Esophagus muscularis mucosa (tissue), 4 donors: ENCODE data around the gene GC. TPM values are rescaled to one million over a fixed set of nuclear protein-coding genes. Genes with fewer than 3 reads are reported as not detected.

ENCODE experiments used
- DNase-seq: peaks from one replicate; pipeline ENCODE4 v3.0.0-alpha.2; 2017; ENCODE audit errors: extremely low spot score
- H3K27ac ChIP-seq, 4 donors: fragments of 200-600 bp; sonication (generic); replicated peaks in 1 of 4; 1 replicate in 3 of 4; 2 replicates in 1 of 4; pipeline ENCODE4 v1.5.1; 2016 to 2019; ENCODE audit warnings: mild to moderate bottlenecking in 1 of 4
- H3K27me3 ChIP-seq, 4 donors: fragments of 200-600 bp; sonication (generic); one replicate each; pipeline versions ENCODE4 v1.5.1 to v1.6.0; 2016 to 2019
- H3K36me3 ChIP-seq, 4 donors: fragments of 200-600 bp; sonication (generic); one replicate each; pipeline ENCODE4 v1.5.1; 2016 to 2019
- H3K4me1 ChIP-seq, 4 donors: fragments of 200-600 bp; sonication (generic); one replicate each; pipeline ENCODE4 v1.5.1; 2016 to 2019
- H3K4me3 ChIP-seq, 4 donors: fragments of 200-600 bp; sonication (generic); 1 replicate in 2 of 4; 2 replicates in 2 of 4; pipeline ENCODE4 v1.5.1; 2016 to 2019; ENCODE audit warnings: mild to moderate bottlenecking in 4 of 4, moderate library complexity in 1 of 4
- H3K9me3 ChIP-seq, 4 donors: fragments of 200-600 bp; sonication (generic); 1 replicate in 3 of 4; 2 replicates in 1 of 4; pipeline ENCODE4 v1.5.1; 2016 to 2019
- CTCF ChIP-seq, 3 experiments: fragments of 200-600 bp in 2 of 3; fragments of 450-650 bp in 1 of 3; sonication (generic) in 2 of 3; IDR thresholded peaks; one replicate each; pipeline ENCODE4 v1.5.1; 2017 to 2019; ENCODE audit warnings: antibody characterized with exemption in 3 of 3, mild to moderate bottlenecking in 2 of 3, moderate library complexity in 1 of 3
- EP300 ChIP-seq: sonication (generic); formaldehyde crosslinking; IDR thresholded peaks from one replicate; pipeline ENCODE4 v1.6.1; 2017; ENCODE audit warnings: antibody characterized with exemption
- POLR2A ChIP-seq: fragments of 450-650 bp; IDR thresholded peaks from one replicate; pipeline ENCODE4 v1.6.1; 2017; ENCODE audit warnings: antibody characterized with exemption, moderate library complexity, mild to moderate bottlenecking, low read depth
- POLR2AphosphoS5 ChIP-seq, 2 donors: sonication (generic); formaldehyde crosslinking; IDR thresholded peaks; one replicate each; pipeline ENCODE4 v1.6.1; 2017; ENCODE audit warnings: antibody characterized with exemption in 2 of 2
- WGBS: methylation state at CpG from one replicate; pipeline ENCODE4 v1.1.5; 2018; 5-methylcytosine and 5-hydroxymethylcytosine counted together
- intact Hi-C: fragments of 100-400 bp; cut with DNase I; formaldehyde crosslinking; loops from one replicate; pipeline ENCODE4 v1.15.1; 2023
- total RNA-seq, 4 donors: library from RNA; depleted of rRNA; stranded (reverse); fragments of >200 nt; gene quantifications; one replicate each; pipeline versions ENCODE4 v1.1.0 to v1.2.1, GENCODE V29; 2016

The GC gene
- total RNA-seq, 4 donors from 2014 or later, result 0.39 TPM; not detected in 3

GRCh38 chr4:71765821-71766383 lies 18.0 kb downstream of the GC start:
- Histone ChIP-seq H3K36me3 (no peaks in the 10 kb centered on the region), H3K27ac (no peak overlapping the region), H3K9me3 (no peaks in the 10 kb centered on the region), H3K4me1 (no peaks in the 10 kb centered on the region), H3K27me3 (no peaks in the 10 kb centered on the region), H3K4me3 (no peak overlapping the region)
- DNase-seq, result no peak
- TF ChIP-seq CTCF (IDR thresholded peaks at IDR 0.05), result no peak
- TF ChIP-seq EP300, result no peak
- no peak for TF ChIP-seq POLR2AphosphoS5 (IDR thresholded peaks at IDR 0.05)
- no peak for TF ChIP-seq POLR2A
- intact Hi-C loops, result no loop called here
- 33% methylated on average over 2 of the region's 2 CpGs for WGBS

- 54% methylated on average over 4 of the region's 4 CpGs for WGBS
- intact Hi-C loops, result no loop called here
- TF ChIP-seq CTCF (IDR thresholded peaks at IDR 0.05), result no peak
- no peak for TF ChIP-seq EP300
- TF ChIP-seq POLR2AphosphoS5 (IDR thresholded peaks at IDR 0.05), result no peak
- TF ChIP-seq POLR2A, result no peak
- DNase-seq, result no peak
- Histone ChIP-seq H3K27ac (no peak overlapping the region), H3K36me3 (no peaks in the 10 kb centered on the region), H3K27me3 (no peaks in the 10 kb centered on the region), H3K4me3 (no peak overlapping the region), H3K4me1 (no peaks in the 10 kb centered on the region), H3K9me3 (no peaks in the 10 kb centered on the region)
Observed at GRCh38 chr4:71765350-71765749, 18.5 kb downstream of the GC start.

GRCh38 chr4:71752383-71753042 lies 31.4 kb downstream of the GC start:
- no peak for TF ChIP-seq CTCF (IDR thresholded peaks at IDR 0.05)
- no peak for TF ChIP-seq POLR2AphosphoS5 (IDR thresholded peaks at IDR 0.05)
- no peak for TF ChIP-seq EP300
- no peak for TF ChIP-seq POLR2A
- H3K4me3 ChIP-seq, result no peak overlapping the region
- intact Hi-C loops, result no loop called here
- H3K36me3 ChIP-seq, result no peaks in the 10 kb centered on the region
- DNase-seq, result no peak
- whole genome bisulfite sequencing, result 81% methylated on average over 5 of the region's 5 CpGs
- no peaks in the 10 kb centered on the region for H3K9me3 ChIP-seq
- no peaks in the 10 kb centered on the region for H3K4me1 ChIP-seq
- no peaks in the 10 kb centered on the region for H3K27me3 ChIP-seq
- H3K27ac ChIP-seq, result no peak overlapping the region

- WGBS, result 87% methylated on average over 4 of the region's 4 CpGs
- intact Hi-C loops, result no loop called here
- H3K4me3 ChIP-seq, result no peak overlapping the region
- no peaks in the 10 kb centered on the region for H3K9me3 ChIP-seq
- TF ChIP-seq CTCF (IDR thresholded peaks at IDR 0.05) (no peak), POLR2AphosphoS5 (IDR thresholded peaks at IDR 0.05) (no peak), EP300 (no peak), POLR2A (no peak)
- no peaks in the 10 kb centered on the region for H3K4me1 ChIP-seq
- no peak for DNase-seq
- H3K27ac ChIP-seq, result no peak overlapping the region
- H3K27me3 ChIP-seq, result no peaks in the 10 kb centered on the region
- no peaks in the 10 kb centered on the region for H3K36me3 ChIP-seq
Observed at GRCh38 chr4:71749008-71749594, 34.8 kb downstream of the GC start.
